WTC11 (cell line): ENCODE measurements around the gene TBC1D24.

Source experiments
- ATF3 ChIP-seq: sonication (generic); formaldehyde crosslinking; conservative IDR thresholded peaks from 2 replicates; pipeline ENCODE4 v1.8.1; 2022; ENCODE audit warnings: mild to moderate bottlenecking, missing genetic modification reagents
- CBFB ChIP-seq: sonication (generic); formaldehyde crosslinking; IDR thresholded peaks from 2 replicates; pipeline ENCODE4 v1.8.1; 2022; ENCODE audit warnings: mild to moderate bottlenecking, low read depth, missing genetic modification reagents
- CREB1 ChIP-seq: sonication (generic); formaldehyde crosslinking; IDR thresholded peaks from 2 replicates; pipeline ENCODE4 v1.8.0; 2023; ENCODE audit warnings: mild to moderate bottlenecking, missing genetic modification reagents
- CTCF ChIP-seq: fragments of 200-600 bp; IDR thresholded peaks from 2 replicates; pipeline ENCODE4 v1.8.0; 2022; ENCODE audit warnings: antibody characterized with exemption
- FOXJ3 ChIP-seq: sonication (generic); formaldehyde crosslinking; IDR thresholded peaks from 2 replicates; pipeline ENCODE4 v1.9.0; 2021; ENCODE audit warnings: missing genetic modification reagents, mild to moderate bottlenecking, borderline replicate concordance
- GABPB1 ChIP-seq: sonication (generic); formaldehyde crosslinking; IDR thresholded peaks from 2 replicates; pipeline ENCODE4 v1.8.1; 2023; ENCODE audit warnings: mild to moderate bottlenecking, missing genetic modification reagents
- JUN ChIP-seq: sonication (generic); formaldehyde crosslinking; IDR thresholded peaks from 2 replicates; pipeline ENCODE4 v1.8.0; 2023; ENCODE audit warnings: mild to moderate bottlenecking, missing genetic modification reagents
- NR3C1 ChIP-seq: sonication (generic); formaldehyde crosslinking; conservative IDR thresholded peaks from 2 replicates; pipeline ENCODE4 v1.8.1; 2023; ENCODE audit warnings: low read depth, mild to moderate bottlenecking, missing genetic modification reagents
- PREB ChIP-seq: sonication (generic); formaldehyde crosslinking; IDR thresholded peaks from 2 replicates; pipeline ENCODE4 v1.8.1; 2022; ENCODE audit warnings: mild to moderate bottlenecking, missing genetic modification reagents, moderate library complexity, borderline replicate concordance
- RELA ChIP-seq: sonication (generic); formaldehyde crosslinking; IDR thresholded peaks from 2 replicates; pipeline ENCODE4 v1.8.1; 2022; ENCODE audit warnings: missing genetic modification reagents, mild to moderate bottlenecking, borderline replicate concordance
- TEAD1 ChIP-seq: sonication (generic); formaldehyde crosslinking; IDR thresholded peaks from 2 replicates; pipeline ENCODE4 v1.8.0; 2022; ENCODE audit warnings: mild to moderate bottlenecking, missing genetic modification reagents
- ZBTB21 ChIP-seq: sonication (generic); formaldehyde crosslinking; IDR thresholded peaks from 2 replicates; pipeline ENCODE4 v1.8.1; 2023; ENCODE audit warnings: mild to moderate bottlenecking, missing genetic modification reagents, borderline replicate concordance
- ZNF263 ChIP-seq: sonication (generic); formaldehyde crosslinking; IDR thresholded peaks from 2 replicates; pipeline ENCODE4 v1.8.1; 2022; ENCODE audit warnings: low read depth, mild to moderate bottlenecking, moderate library complexity, missing genetic modification reagents

- TF ChIP-seq NR3C1 (CRISPR knock-in tag): no peak
- no peak for TF ChIP-seq GABPB1
- TF ChIP-seq ATF3 (CRISPR knock-in tag): no peak
- no peak for TF ChIP-seq CTCF
- TF ChIP-seq RELA (CRISPR knock-in tag): no peak
- TF ChIP-seq TEAD1: no peak
- TF ChIP-seq CREB1 (CRISPR knock-in tag): no peak
- TF ChIP-seq JUN (CRISPR knock-in tag): no peak
- no peak for TF ChIP-seq ZNF263 (CRISPR knock-in tag)
- TF ChIP-seq CBFB: no peak
- no peak for TF ChIP-seq PREB
- TF ChIP-seq ZBTB21 (CRISPR knock-in tag): no peak
- TF ChIP-seq FOXJ3 (CRISPR knock-in tag): no peak
These were observed 32.7 kb downstream of the TBC1D24 start for GRCh38 chr16:2507665-2508064.
